GM19395 (cell line): Measurements from ENCODE around the gene ROBO1.
"Not testable (repeated sequence)": the region's sequence is repeated elsewhere in the genome, so short reads cannot be mapped to it uniquely, and the experiment has no call there.

Experiments
- ATAC-seq: cut with Tn5 transposase; IDR thresholded peaks from one replicate; pipeline ENCODE4 v1.9.1; 2021; ENCODE audit warnings: mild to moderate bottlenecking, moderate library complexity; ENCODE audit not compliant: unreplicated experiment

Gene ROBO1

DNA sequence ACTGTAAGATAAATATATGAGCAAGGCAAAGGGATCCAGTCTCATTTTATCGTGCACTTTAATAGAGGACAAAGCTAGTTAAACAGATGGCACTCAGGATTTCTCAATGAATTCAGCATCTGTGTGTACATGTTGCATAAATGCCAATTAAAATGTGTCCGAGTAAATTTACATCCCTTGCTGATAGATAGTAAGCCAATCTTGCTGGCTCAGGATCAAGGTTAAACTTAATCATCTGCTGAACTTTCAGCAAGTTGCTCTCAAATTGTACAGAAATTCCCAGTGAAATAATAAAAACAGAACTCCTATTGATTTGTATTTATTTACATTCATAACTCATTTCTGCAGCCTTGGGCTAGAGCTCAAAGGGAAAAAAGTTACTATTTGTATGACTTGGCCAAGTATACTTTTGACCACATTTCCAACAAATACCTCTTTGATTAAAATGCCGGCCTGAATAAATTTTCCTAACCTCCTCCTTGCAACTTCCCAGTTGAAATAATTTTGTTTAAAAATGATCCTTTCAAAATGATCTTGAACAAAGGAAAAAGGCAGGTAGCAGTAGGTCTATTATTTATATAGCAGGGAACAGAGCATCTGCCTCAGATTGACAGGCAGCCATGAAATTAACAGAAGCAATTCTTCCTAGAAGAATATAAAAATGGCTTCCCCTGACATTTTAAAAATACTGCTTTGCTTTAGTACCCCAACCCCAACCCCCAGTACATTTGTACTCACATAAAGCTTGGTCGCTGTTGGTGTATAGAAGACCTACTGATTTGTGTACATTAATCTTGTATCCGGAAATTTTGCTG is 1001.9 kb downstream of the ROBO1 start:
- ATAC-seq, result no peak

DNA sequence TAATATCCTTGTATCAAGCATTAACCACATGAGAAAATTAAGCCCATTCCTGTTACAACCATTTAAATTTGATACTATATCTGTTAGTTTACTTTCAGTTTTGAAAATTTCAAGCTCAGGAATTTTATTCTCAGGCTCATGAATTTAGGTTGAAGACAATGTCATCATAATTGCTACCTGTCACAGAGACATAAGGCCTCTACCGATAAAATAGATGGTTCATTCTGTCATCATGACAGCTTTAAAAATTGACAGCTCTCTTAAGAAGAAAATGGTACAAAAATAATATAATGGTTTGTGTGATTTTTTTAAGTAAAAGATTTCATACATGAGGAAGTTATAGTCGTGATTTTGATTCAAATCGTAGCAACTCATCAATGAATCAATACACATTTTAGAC is 1003.2 kb downstream of the ROBO1 start:
- ATAC-seq, result no peak

DNA sequence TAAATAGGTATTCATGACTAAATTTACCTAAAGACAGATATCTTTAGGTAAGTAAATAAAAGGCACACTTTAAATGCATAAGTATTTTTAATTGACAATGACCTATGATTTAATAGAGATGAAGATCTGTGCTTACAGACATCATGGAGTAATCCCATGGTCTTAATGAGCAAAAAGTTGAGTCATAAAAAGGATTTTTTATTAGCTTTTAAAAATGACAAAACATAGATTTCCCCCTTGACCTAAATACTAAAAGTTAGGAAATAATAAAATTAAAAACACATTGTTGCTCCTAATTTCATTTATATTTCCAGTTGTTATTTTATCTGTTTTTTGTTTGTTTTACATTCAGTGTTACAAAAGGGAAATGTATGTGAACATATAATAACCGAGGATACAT is 1005.7 kb downstream of the ROBO1 start:
- ATAC-seq, result no peak

DNA sequence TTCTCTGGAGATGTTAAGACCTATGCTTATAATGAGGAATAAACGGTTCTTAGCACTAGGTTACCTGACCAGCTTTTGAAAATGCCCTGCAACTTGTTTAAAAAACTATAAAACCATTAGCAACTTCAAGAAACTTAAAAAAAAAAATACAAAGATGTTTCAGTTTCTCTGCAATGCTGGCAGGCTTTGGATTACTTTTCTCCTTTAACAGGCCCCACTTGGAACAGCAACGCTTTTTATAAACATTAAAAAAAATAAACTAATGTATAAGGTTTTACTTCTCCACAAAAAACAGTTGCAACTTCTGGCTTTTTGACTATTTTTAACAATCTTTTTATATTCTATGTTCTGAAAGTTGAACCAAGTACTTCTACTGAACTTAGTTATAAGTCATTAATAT is 1006.7 kb downstream of the ROBO1 start:
- no peak for ATAC-seq

DNA sequence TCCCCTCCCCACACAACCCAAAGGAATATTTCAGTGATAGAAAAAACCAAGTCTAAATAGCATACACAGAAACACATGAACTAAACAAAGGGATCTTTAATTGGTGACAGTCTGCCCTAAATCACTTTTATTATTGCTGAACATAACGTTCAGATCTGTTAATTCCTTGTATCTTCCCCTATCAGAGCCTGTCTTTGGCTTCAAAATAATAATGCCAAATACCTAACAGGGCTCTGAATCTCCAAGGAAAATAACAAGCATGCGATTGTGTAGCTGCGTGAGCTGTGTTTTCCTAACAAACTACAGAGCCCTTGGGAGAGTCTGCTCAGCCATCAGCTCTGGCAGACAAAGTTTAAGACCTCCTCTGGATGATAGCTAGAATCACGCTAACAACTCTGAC is 1010.1 kb downstream of the ROBO1 start:
- ATAC-seq, result no peak

DNA sequence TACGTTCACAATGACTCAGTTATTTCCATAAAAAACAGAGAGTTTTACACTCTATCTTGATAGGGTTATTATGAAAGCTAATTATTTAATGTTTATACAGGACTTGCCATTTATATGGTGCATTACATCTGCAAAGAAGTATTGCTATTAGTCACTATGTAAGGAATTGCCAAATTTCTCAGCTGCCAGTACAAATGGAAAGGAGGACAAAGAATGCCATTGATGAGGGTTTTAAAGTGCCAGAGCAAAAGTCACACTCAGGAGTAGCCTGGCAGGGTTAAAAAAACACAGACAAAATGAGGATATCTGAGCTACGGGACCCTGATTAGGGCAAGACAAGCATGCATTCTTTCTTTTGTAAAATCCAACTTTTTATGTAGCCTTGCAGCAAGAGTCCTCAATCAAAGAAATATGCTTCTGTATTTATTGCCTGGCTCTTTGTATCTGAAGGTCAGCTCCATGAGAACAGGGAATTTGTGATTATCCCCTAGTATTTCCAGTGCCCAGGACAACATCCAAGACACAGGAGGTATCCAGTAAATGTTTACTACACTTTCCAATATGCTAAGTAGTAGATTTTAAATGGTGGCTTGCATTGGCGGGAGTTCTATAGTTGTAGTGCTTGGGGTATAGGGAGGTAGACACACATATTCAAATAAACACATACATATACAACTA is 1013.6 kb downstream of the ROBO1 start:
- ATAC-seq, result no peak

DNA sequence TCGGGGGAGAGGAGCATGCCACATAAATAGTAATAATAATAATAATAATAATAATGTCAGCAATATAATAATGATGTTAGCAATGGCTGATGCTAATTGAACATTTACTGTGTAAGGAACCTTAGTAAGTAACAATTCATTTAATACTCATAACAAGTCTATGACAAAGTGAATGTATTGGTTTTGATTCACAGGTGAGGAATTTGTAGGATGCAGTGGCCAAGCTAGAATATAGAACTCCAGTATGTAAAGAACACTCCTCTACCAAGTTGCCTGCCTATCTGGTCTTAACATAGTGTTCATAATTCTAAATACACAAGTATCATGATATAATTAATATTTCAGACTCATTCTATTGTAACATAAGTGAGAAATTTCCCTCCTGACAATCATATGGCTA is 1016.5 kb downstream of the ROBO1 start:
- ATAC-seq, result no peak

DNA sequence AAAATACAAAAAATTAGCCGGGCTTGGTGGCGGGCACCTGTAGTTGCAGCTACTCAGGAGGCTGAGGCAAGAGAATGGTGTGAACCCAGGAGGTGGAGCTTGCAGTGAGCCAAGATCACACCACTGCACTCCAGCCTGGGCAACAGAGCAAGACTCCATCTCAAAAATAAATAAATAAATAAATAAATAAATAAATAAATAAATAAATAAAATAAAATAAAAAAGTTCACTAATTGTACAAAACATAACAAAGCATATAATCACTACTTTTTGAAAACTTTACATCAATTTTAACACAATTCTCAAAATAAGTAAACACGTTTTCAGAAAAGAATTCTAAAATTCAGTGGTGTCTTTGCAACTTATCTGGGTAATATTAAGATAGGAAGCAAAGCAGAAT is 1017.5 kb downstream of the ROBO1 start:
- not testable (repeated sequence) for ATAC-seq

DNA sequence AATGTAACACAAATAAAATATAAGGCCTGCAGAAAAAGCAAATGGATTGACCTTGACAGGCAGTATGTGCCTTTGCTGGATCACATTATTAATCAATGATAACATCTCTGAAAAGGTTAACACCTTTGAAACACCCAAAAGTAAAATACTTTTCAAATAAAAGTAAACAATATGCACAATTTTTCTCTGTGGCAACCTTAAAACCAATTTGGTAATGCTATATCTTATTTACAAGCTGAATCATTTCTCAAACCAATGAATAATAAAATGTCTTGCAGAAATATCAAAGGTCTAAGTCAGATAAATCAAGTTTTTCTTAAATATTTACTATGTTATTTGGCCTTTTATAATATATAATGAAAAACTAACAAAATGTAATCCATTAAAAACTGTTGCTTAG is 1018.7 kb downstream of the ROBO1 start:
- ATAC-seq, result no peak

DNA sequence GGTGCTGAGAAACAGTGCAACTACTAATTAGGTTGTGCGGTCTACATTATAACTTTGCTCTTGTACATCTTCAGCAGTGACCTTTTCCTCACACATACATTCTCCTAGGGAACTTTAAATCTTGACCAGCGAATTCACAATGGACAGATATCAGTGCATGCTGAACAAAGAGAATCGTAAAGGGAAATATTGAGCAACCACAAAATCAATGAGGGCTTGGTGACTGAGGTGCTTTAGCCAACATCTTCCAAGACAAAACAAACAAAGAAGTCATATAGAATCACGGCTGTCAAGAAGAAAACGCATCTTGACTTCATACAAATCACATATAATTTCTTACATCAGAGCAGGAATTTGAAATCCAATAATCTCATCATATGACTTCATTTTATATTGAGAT is 1022.0 kb downstream of the ROBO1 start:
- ATAC-seq, result no peak

DNA sequence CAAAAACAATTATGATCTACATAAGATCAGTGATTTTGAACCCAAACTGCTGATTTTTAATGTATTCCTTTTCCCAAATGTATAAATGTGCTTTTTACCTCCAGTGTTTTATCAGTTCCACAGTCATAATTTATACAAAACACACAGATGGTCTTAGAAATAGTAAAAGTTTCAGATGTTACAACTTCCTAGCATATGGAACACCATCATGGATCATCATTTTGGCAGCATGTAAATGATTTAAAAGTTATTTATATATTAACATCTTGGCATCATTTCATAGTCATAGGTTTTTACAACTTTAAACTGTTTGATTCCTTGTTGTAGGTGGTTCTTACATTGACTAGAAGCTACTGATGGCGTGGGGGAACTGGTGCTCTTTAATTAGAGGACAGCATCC is 1025.3 kb downstream of the ROBO1 start:
- no peak for ATAC-seq

DNA sequence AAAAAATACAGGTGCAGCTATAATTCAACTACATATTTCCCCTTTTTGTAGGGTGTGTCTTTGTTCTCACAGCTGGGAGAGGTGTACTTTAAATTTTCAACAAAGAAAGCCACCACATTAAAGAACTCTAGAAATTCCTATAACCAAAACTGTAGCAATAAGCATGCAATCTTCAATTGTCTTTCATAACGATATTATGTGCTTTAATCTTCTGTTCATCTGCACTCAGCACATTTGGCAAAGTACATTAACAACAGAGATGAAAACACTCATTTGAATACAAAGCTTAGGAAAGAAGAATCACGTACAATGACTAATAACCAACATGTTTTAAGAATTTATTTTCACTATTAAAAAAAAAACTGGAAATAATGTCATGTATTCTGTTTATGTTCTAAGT is 1025.8 kb downstream of the ROBO1 start:
- no peak for ATAC-seq

DNA sequence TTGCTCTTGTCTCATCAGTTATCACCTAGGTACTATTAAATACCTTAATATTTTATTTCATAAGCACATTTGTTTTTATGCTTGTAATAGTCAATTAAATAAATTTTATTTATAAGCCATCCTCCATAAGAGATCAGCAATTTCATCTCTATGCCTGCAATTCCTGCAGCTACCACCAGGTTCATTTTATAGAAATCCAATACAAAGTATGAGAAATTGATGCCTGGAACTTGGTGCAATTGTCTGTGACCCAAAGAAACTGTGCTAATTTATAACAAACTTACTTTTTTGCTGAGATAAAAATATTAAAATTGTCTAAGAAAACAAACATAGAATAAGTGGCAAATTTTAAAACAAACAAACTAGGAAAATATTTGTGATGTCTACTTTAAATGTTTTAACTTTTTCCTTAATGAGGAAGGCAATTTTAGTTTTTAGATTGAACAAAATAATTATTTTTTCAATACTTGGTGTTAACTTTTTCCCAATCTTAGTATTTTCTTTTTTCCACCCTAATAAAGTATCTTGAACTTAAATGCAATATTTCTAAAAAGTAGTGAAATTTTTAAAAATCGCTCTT is 1026.6 kb downstream of the ROBO1 start:
- ATAC-seq, result no peak

DNA sequence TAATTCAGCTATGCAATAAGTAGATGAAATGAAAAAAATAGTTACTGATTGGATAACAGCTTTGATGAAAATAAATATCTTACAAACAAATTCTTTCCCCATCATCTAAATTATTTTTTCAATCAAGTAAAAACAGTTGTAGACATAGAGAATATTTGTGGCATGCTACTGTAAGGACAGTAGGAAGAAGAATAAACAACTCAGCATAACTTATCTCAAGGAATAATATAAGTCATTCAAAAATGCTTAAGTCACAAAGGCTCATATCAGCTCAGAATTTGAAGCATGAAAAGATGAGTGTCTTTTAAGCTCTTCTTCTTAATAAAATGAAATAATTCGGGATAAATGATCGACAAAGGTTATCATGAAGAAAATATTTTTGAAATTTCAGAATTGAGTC is 1029.0 kb downstream of the ROBO1 start:
- ATAC-seq, result no peak

DNA sequence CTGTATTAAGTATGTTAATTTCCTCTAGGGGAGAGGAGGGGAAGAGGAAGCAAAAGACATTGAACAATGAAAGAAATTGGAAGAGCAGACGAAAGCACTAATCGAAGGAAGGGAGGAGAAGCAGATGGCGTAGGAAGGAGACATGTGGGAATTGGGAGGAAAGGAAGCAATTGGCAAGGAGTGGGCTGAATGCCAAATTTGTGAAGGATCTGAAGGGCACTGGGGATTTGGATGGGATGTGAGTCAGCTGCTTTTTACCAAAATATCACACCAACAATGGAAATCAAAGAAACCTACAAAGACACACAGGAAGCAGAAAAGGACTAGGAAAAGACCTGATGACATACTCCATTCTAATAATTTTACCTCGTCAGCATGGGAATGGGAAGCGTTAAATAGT is 1029.8 kb downstream of the ROBO1 start:
- ATAC-seq, result no peak

DNA sequence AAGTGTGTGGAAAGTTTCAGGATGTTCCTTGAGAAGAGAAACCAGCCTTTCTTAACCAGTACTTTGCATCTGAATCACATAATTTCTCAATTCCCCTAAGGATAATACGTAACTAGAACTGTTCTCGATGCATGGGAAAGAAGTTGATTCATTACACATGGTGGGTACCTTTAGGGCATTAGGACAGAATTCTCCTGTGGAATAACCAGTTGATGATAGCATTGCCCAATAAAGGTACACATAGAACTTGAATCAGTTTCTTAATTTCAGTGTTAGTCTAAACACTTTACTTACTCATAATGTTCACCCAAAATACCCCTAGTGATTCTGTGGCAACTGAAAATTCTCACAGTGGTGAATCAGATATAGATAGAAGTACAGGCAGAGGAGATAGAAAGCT is 1030.9 kb downstream of the ROBO1 start:
- no peak for ATAC-seq

DNA sequence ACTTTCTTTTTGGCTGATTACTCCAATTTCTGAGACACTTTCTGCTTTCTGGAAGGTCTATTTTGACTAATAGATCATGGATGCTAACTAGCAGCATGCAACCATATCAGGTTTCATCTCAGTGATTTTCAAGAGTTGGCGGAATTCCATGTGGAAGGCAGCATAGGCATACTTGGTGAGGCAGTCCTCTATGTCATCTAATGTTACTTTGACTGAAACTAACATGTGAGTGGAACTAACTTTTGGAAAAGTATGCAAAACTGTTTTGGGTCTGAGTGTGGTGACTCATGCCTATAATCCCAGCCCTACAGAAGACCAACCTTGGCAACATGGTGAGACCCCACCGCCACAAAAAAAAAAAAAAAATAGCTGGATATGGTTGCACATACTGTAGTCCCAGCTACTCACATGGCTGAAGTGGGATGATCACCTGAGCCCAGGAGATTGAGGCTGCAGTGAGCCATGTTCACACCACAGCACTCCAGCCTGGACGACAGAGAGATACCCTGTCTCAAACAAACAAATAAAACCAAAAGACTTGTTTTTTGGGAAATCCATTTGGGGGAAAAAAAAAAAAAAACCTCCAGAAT is 1033.7 kb downstream of the ROBO1 start:
- ATAC-seq, result no peak

DNA sequence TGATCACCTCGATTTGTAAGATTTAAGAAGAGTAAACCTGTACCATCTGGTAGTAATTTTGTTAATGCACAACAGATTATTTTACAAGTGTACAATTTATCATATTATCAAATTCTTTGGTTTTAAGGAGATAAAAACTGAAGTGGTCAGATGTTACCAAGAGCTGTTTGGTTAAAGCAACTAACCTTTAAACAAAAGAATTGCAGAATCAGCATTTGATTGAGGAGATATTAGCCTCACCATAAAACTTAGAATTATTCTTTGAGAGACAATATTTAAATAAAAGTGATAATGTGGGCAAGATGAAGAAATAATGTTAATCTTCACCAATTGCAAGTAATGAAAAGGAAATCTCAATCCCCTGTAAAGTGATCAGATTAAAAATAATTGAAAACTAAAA is 1034.9 kb downstream of the ROBO1 start:
- no peak for ATAC-seq

DNA sequence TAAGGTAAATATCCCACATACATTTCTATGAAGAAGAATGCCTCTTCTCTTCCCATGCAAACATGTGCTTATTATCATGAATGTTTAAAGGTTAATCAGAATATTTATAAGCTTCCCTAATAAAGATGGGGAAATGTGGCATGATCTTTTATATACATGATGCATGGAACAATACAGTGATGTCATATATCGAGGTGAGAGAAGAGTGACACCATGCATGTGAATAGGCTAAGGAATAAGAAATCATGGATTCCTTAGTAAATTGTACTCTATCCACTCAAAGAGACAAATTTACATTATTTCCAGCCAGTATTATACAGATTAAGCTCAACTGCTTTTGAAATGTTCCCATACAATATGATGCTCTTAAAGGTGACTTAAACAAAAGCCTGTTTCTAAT is 1035.3 kb downstream of the ROBO1 start:
- ATAC-seq, result no peak

DNA sequence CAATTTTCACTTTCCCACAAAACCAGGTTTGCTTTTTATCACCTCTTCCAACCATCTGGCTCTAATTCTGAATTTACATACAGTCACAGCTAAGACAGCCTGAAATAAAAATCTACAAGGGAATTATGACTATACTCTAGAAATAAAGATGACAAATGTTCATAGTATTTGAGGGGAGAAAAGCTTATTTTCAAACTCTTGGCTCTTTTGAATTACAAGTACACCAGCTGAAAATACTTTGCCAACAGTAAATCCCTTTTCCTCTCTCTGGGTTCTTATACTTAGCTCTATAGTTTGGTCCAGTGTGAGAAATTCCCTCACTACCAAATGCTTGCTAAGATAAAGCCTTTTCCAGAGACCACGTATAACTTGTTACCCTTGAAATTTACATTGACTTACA is 1037.9 kb downstream of the ROBO1 start:
- no peak for ATAC-seq

DNA sequence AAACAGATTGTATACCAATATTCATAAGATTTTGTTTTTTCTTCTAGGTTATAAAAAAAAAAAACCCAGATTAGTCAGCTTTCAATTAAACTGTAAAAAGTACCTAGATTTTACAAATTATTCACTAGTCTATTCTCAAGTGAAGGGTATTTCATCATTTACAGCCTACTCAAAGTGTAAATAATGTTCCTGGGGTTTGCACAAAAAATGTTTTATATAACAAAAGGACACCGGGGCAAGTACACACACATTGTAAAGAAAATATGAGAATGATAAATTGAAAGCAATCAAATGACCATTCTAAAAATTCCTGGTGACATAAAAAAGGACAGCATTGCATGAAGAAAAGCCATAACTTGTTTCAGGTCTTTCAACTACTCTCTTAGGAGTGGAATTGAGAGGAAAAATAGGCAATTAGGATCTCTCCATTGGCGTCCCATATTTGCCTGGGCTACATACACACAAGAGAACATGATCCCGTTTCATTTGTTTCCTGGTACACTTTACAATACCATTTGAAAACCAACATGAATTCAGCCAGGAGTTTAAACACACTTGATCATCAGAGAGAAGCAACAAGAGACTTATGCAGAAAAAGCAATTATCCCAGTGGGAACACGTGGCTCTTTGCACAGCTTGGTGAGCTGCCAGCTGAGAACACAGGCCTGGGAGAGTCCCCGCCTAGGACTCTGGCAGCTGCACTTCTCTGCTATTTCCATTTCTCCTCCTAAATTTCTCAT is 1039.2 kb downstream of the ROBO1 start:
- ATAC-seq, result no peak
